GM19372 (cell line): ENCODE data around the gene PPP3R1.

Source experiments
- ATAC-seq: cut with Tn5 transposase; IDR thresholded peaks from one replicate; pipeline ENCODE4 v1.9.1; 2021; ENCODE audit warnings: mild to moderate bottlenecking, low read depth, moderate library complexity; ENCODE audit not compliant: unreplicated experiment

Gene PPP3R1

DNA sequence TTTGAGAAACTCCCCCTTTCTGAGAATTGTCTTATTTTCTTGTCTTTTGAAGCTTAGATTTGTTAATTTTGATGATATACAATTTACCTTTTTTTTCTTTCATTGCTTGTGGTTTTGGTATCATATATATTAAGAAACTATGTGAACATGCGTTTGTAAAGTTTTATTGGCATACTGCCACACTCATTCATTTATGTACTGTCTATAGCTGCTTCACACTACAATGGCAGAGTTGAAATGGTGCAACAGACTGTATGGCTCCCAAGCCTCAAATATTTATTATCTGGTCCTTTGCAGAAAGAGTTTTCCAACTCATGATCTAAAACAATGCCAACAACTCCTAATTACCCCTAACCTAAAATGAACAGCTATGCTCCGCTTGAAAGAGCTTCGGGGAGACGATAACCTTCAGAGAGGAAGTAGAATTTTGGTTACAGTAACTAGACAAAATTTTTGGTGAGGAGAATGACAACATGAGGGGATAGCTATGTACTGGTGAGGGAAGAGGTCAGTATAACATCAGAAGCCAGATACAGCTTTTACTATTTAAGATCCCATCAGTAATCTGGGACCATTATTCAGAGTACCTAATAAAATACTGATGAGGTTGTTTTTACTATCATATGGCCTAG, 16.1 kb downstream of the PPP3R1 start:
- no peak for ATAC-seq

GRCh38 chr2:68235090-68235489, 17.2 kb downstream of the PPP3R1 start:
- no peak for ATAC-seq

DNA sequence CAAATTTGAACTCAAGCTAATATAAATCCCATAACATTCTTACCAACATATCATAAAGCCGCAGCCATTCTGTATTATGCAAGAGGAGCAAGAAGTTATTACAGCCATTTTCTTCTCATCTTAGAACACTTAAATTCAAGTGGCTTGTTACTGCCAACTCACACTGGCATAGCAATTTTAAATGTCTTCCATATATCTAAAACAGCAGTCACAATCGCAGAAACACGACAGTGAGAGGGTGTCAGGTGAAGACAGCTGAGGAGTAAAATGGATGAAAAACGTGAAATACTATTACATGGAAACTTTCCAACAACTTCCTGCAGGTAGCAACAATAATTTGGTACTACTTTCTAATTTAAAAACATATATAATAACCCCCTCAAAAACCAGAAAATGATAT, 17.9 kb downstream of the PPP3R1 start:
- ATAC-seq: no peak

DNA sequence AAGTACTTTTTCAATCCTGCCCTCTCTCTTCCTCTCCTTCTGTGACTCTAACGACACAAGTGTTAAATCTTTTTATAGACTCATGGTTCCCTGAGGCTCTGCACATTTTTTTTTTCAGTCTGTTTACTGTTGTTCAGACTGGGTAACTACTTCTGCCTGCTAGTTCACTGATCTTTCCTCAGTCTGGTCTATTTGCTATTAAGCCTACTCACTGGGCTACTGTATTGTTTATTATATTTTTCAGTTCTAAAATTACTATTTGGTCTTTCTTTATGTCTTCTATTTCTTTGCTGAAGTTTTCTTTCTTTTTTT, 21.3 kb downstream of the PPP3R1 start:
- ATAC-seq: no peak

- no peak for ATAC-seq
Measured at GRCh38 chr2:68230241-68231060, 21.9 kb downstream of the PPP3R1 start.

DNA sequence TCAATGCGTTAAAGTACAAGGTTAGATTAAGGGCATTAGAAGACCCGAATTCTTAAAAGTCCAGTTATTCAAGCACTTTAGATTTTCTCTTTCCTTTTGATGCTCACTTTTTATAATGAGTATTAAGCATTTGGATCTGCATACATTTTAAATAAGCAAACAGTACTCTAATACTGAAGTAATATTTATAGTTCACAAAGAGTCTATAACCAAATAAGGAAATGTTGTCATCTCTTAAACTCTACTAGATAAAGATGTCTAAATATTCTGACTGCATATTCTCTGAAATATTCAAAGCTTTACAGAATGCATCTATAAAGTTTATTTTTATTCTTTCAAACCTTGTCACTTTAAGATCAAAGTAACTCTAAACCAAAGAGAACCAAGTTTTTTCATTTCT, 25.5 kb downstream of the PPP3R1 start:
- no peak for ATAC-seq

DNA sequence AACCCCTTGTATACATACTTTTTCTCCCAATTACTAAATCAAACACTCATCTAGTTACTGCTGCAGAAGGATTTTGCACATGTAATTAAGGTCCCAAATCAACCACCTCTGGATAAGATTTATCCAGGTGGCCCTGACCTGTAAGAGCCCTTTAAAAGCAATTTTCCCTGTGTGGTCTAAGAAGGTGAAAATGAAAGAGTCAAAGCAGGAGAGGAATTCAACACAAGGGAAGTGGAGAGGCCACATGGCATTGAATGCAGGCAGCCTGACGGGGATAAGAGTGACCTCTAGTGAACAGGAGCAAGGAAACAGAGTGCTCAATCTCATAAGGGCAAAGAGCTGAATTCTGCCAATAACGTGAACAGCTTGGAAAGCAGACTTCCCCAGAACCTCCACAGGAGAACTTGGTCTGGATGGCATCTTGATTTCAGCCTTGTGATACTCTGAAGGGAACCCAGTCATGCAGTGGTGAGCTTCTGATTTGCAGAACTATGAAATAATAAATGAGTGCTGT, 27.2 kb downstream of the PPP3R1 start:
- peak; percentile 81 for ATAC-seq

GRCh38 chr2:68223419-68223818, 28.9 kb downstream of the PPP3R1 start:
- ATAC-seq: no peak

DNA sequence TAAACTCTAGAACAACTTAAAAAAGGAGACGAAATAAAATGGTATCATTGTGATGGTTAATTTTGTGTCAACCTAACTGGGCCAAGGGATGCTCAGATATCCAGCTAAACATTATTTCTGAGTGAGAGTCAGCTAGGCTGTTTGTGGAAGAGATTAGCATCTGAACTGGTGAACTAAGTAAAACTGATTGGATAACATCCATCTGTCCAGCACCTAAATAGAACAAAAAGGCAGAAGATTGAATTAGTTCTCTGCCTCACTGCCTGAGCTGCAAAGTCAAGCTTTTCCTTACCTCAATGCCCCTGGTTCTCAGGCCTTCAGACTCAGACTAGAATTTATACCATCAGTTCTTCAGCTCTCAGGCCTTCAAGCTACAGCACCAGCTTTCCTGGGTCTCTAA, 30.0 kb downstream of the PPP3R1 start:
- no peak for ATAC-seq

DNA sequence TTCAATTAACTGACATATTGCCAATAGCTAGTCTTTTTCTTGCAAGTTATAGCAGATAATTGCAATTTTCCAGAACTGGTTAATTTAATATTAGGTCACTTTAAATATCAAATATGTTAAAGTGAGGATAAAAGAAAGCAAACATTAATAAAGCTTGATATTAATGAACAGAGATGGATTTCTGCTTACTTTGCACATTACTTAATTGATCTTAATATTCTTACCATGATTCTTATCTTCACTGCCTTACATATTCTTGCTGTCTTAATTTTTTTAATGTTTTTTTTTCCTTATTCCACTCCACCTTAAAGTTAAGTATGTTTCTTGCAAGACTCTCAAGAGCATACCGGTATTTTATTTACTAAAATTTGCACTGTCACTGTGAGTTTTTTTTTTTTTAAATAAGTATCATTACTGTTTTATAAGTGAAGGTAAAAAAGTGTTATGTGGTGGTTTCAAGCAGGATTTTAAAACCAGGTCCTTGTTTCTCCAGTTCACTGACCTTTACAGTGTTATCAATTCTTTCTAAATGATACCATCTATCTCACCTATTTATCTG, 33.9 kb downstream of the PPP3R1 start:
- no peak for ATAC-seq

DNA sequence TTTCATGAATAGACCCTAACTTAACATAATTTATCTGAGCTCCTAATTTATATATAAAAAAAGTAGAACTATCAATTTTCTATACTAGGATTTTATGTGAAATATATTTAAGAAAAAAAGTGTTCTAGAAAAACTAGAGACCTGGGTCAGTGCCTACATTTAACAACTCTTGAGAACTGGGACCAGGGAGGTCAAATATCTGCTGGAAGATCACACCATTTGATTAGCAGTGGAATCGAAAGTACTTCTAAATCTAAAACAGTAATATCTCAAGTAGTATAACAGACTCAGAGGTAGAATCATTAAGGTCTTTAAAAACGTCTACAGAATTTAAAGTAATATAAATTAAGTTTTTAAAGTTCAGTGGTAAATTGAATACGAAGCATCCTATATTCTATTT, 34.6 kb downstream of the PPP3R1 start:
- no peak for ATAC-seq

- no peak for ATAC-seq
Measured at GRCh38 chr2:68216454-68217310, 35.6 kb downstream of the PPP3R1 start.

DNA sequence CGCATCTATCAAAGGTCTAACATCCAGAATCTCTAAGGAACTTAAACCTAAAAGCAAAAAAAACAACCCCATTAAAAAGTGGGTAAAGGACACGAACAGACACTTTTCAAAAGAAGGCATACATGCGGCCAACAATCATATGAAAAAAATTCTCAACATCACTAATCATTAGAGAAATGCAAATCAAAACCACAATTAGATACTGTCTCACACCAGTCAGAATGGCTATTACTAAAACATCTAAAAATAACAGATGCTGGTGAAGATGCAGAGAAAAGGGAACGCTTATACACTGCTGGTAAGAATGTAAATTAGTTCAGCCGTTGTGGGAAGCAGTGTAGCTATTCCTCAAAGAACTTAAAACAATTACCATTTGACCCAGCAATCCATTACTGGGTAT, 38.0 kb downstream of the PPP3R1 start:
- ATAC-seq: peak; percentile 61

DNA sequence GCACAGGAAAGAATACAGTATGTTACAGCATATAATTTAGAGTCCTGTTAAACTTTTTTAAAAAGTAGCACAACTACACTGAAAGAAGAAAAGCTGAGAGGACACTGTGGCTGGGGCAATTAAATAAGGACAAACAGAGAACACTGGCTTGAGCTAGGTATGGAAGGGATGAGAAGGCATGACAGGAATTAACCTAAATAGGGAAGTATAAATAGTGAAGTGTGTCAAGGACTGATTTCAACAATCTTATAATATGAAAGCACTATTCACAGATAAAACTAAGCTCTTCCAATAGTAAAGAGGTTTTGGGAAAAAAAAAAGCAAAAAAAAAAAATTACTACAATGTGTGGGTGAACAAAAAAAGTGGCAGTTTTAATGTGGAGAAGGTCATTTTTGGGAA, 45.5 kb downstream of the PPP3R1 start:
- ATAC-seq: no peak

- ATAC-seq: peak; percentile 90
Measured at GRCh38 chr2:68203587-68203986, 48.7 kb downstream of the PPP3R1 start.

DNA sequence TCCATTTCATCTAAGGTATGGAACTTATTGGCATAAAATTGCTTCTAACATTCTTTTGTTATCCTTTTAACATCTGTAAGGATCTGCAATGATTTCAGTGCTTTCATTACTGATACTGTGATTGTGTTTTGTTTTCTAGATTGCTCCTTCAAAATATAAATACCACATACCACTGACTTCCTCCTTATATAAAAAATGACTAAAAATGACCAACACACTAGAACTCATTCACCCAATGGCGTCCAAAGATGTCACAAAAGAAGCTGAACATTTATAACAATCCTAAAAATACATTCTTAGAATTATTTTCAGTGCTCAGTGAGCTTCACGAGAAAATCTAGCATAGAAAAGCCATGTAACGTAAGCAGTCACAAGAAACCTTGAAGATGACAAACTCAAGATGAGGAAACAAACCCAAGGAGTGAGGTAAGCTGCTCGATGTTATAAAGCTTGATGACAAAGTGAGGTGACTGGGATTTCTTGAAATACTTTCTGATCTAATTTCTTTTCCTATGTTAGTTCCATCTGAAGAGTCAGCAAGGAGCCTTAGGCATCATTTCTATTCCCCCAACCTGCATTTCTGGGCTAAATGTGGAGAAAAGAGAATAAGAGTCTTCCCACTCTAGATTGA, 52.1 kb downstream of the PPP3R1 start:
- no peak for ATAC-seq

DNA sequence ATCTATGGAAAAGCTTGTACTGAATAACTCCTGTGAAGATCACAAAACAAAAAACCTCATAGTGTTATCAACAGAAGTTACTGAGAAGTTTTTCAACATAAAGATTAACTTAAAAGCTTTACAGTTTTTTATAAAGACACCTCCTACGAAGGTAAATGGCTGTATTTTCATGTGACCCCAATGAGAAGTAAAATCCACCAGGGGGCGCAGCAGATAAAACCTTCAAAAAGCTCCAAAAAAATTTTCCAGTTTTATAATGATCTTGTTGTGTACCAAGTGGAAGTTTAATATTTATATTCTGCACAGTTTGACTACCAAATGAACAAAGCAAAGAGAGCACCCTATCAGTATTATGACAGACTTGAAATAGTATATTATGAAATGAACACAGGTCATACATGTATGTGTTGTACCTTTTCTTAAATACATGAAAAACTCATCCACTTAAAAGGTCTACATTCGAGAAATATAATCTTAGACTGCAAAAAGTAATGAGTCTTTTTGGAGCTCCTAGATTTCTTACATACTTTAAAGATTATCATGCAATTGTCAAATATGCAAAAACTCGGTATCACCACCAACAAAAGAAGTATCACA, 56.1 kb downstream of the PPP3R1 start:
- ATAC-seq: no peak

GRCh38 chr2:68195096-68195495, 57.2 kb downstream of the PPP3R1 start:
- no peak for ATAC-seq

DNA sequence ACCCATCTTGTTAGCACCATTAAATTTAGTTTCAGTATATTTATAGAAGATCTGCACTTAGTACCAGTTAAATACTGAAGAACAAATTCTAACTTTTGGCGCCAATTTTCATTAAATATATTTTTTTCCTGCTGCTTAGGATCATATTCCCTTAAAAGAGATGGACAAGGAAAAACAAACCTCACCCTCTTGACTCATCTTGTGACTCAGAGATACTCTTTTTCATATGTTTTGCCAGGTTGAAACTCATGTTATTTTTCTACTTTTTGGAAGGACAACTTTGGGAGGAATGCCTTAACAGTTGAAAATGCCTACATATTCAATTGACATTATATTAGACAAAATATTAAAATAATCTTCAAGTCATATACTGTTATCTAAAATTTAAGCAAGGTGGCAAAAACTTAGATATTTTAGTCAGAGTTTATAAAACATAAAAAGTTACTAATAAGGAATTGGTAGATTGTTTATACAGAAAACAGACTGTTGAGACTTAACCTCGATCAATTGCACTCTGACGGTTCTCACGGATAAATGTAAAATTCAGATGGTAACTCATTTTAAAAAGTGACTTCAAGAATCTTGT, 58.5 kb downstream of the PPP3R1 start:
- ATAC-seq: no peak

DNA sequence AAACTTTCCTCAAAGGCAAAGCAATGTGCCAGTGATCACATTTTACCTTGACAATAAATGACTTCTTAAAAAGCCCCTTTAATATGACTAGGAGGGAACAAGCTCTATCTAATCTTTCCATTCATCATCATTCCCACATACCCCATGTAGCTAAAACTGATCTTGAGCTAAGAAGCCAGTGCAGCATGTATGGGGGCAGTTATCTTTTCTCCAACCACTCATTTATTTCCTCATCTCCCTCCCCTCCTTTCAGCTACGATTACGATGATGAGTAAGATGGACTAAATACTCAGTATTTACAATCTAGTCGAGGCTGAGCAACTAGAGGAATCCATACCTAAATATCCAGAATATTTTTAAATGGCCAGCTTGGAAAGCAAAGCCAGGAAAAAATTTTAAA, 59.2 kb downstream of the PPP3R1 start:
- no peak for ATAC-seq
